ENCODE measurements around the gene FAM219A.

The FAM219A gene

DNA sequence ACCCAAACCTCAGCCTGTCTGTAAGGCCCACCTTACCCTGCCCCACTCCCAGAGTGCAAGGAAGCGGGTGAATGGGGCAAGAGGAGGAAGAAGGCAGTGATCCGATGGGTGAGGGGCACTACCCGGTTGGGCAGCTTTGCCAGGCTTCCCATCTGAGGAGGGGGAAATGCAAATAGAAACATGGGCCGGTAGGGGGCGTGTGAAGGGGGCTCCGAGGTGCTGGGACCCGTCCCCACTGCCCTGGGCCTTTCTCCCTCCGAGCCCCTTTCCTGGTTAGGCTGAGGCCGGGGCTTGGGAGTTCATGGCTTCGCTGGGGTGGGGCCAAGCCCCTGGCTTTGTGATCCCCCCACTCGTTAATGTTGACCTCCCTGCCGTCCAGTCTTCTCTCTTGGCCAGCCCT lies 58.1 kb downstream of the FAM219A start:
- Histone ChIP-seq H3K9ac (ENCODE audit: low read length) (no peak overlapping the region), H3K9me2 (replicated peaks; ENCODE audit: insufficient read depth, low read length) (no peaks in the 10 kb centered on the region), H3K4me3 (ENCODE audit: insufficient read depth, low read length, poor library complexity, severe bottlenecking) (no peak overlapping the region), H3K4me2 (ENCODE audit: low read depth, low read length, poor library complexity, severe bottlenecking) (no peak overlapping the region), H3K27me3 (ENCODE audit: low read length) (no peaks in the 10 kb centered on the region), H3K9me3 (ENCODE audit: insufficient read depth, low read length) (no peaks in the 10 kb centered on the region), H3F3A (ENCODE audit: insufficient read depth) (no peaks in the 10 kb centered on the region), H3K36me3 (ENCODE audit: low read length) (no peaks in the 10 kb centered on the region), H2AFZ (ENCODE audit: low read depth, low read length, severe bottlenecking) (no peak overlapping the region), H4K20me1 (ENCODE audit: low read depth, low read length) (no peaks in the 10 kb centered on the region), H3K79me2 (ENCODE audit: insufficient read depth, low read length) (no peaks in the 10 kb centered on the region), H3K27ac (ENCODE audit: low read depth, low read length) (no peak overlapping the region)
- TF ChIP-seq, protein P1, sequence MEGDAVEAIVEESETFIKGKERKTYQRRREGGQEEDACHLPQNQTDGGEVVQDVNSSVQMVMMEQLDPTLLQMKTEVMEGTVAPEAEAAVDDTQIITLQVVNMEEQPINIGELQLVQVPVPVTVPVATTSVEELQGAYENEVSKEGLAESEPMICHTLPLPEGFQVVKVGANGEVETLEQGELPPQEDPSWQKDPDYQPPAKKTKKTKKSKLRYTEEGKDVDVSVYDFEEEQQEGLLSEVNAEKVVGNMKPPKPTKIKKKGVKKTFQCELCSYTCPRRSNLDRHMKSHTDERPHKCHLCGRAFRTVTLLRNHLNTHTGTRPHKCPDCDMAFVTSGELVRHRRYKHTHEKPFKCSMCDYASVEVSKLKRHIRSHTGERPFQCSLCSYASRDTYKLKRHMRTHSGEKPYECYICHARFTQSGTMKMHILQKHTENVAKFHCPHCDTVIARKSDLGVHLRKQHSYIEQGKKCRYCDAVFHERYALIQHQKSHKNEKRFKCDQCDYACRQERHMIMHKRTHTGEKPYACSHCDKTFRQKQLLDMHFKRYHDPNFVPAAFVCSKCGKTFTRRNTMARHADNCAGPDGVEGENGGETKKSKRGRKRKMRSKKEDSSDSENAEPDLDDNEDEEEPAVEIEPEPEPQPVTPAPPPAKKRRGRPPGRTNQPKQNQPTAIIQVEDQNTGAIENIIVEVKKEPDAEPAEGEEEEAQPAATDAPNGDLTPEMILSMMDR (IDR thresholded peaks at IDR 0.05; ENCODE audit: insufficient read depth, low read length, poor library complexity, severe bottlenecking), result no peak
- TF ChIP-seq EZH2phosphoT487 (conservative IDR thresholded peaks at IDR 0.05; ENCODE audit: low read length), result no peak

DNA sequence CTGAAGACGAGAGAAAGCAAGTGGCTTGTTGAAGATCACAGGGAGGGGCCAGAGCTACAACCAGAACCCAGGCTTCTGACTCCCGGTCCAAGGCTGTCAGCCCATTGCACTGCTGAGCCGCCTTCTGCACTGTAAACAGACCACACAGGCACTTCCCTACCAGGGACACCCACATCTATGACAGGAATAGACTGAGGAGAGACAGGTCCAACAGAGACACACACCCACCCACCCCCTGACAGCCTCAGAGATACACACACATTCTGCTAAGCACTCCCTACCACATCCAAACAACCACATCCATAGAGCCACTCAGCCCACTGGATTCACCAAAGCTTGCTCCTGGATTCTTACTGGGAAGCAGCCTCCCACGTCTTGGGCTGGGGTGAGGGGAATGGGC lies 58.6 kb downstream of the FAM219A start:
- H3K4me3 ChIP-seq (ENCODE audit: insufficient read depth, low read length, poor library complexity, severe bottlenecking), result no peak overlapping the region
- H3K9me2 ChIP-seq (replicated peaks; ENCODE audit: insufficient read depth, low read length), result no peaks in the 10 kb centered on the region
- H3K36me3 ChIP-seq (ENCODE audit: low read length), result no peaks in the 10 kb centered on the region
- H3K9me3 ChIP-seq (ENCODE audit: insufficient read depth, low read length), result no peaks in the 10 kb centered on the region
- H4K20me1 ChIP-seq (ENCODE audit: low read depth, low read length), result no peaks in the 10 kb centered on the region
- H3K79me2 ChIP-seq (ENCODE audit: insufficient read depth, low read length), result no peaks in the 10 kb centered on the region
- no peak overlapping the region for H3K4me2 ChIP-seq (ENCODE audit: low read depth, low read length, poor library complexity, severe bottlenecking)
- no peak for TF ChIP-seq EZH2phosphoT487 (conservative IDR thresholded peaks at IDR 0.05; ENCODE audit: low read length)
- TF ChIP-seq, protein P1 (IDR thresholded peaks at IDR 0.05; ENCODE audit: insufficient read depth, low read length, poor library complexity, severe bottlenecking), result no peak
- H3F3A ChIP-seq (ENCODE audit: insufficient read depth), result no peaks in the 10 kb centered on the region
- H3K27me3 ChIP-seq (ENCODE audit: low read length), result no peaks in the 10 kb centered on the region
- no peak overlapping the region for H3K27ac ChIP-seq (ENCODE audit: low read depth, low read length)
- H3K9ac ChIP-seq (ENCODE audit: low read length), result no peak overlapping the region
- no peak overlapping the region for H2AFZ ChIP-seq (ENCODE audit: low read depth, low read length, severe bottlenecking)

DNA sequence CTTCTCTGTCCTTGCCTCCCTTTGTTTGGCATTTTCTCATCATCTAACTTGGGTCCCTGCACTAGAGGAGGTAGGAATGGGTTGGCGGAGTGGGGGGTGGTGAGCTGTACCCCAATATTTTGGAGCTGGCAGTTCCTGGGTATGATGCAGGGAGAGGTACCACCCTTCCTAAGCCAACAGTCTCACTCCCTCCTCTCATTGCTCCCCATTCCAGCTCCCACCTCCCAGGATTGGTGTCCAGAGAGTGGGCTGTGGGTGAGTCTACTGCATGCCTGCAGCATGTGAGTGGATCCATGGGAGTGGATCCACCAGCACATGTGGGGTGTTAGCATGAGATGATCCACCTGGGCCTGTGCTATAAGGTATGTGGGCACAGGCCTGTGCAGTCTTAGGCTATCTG lies 59.5 kb downstream of the FAM219A start:
- H3K9me3 ChIP-seq (ENCODE audit: insufficient read depth, low read length), result no peaks in the 10 kb centered on the region
- H3K79me2 ChIP-seq (ENCODE audit: insufficient read depth, low read length), result no peaks in the 10 kb centered on the region
- no peaks in the 10 kb centered on the region for H3K9me2 ChIP-seq (replicated peaks; ENCODE audit: insufficient read depth, low read length)
- H3K36me3 ChIP-seq (ENCODE audit: low read length), result no peaks in the 10 kb centered on the region
- H2AFZ ChIP-seq (ENCODE audit: low read depth, low read length, severe bottlenecking), result no peak overlapping the region
- H3F3A ChIP-seq (ENCODE audit: insufficient read depth), result no peaks in the 10 kb centered on the region
- H3K4me2 ChIP-seq (ENCODE audit: low read depth, low read length, poor library complexity, severe bottlenecking), result no peak overlapping the region
- no peak for TF ChIP-seq EZH2phosphoT487 (conservative IDR thresholded peaks at IDR 0.05; ENCODE audit: low read length)
- TF ChIP-seq, protein P1 (IDR thresholded peaks at IDR 0.05; ENCODE audit: insufficient read depth, low read length, poor library complexity, severe bottlenecking), result no peak
- H3K27me3 ChIP-seq (ENCODE audit: low read length), result no peaks in the 10 kb centered on the region
- no peak overlapping the region for H3K9ac ChIP-seq (ENCODE audit: low read length)
- no peak overlapping the region for H3K27ac ChIP-seq (ENCODE audit: low read depth, low read length)
- H4K20me1 ChIP-seq (ENCODE audit: low read depth, low read length), result no peaks in the 10 kb centered on the region
- H3K4me3 ChIP-seq (ENCODE audit: insufficient read depth, low read length, poor library complexity, severe bottlenecking), result no peak overlapping the region

Measured in SU-DHL-6 (cell line).